GM18951 (cell line): ENCODE results near the gene RNU4-1.
"Not testable (repeated sequence)": the region's sequence is repeated elsewhere in the genome, so short reads cannot be mapped to it uniquely, and the experiment has no call there.

Experiments
- POLR2A ChIP-seq: IDR thresholded peaks from 4 replicates; pipeline ENCODE4 v1.6.1; 2011; ENCODE audit warnings: mild to moderate bottlenecking; ENCODE audit not compliant: insufficient read length, insufficient read depth; ENCODE audit errors: extremely low read depth
- in situ Hi-C: fragments of 300-500 bp; cut with MboI; formaldehyde crosslinking; loops from one replicate; pipeline ENCODE4 v1.12.0; 2022; ENCODE audit warnings: low sequenced_read_pairs, mixed read lengths, inconsistent platforms; ENCODE audit not compliant: unreplicated experiment

Gene RNU4-1

GRCh38 chr12:120247183-120247582, 45.9 kb downstream of the RNU4-1 start:
- in situ Hi-C loops, result no loop called here
- TF ChIP-seq POLR2A, result no peak

DNA sequence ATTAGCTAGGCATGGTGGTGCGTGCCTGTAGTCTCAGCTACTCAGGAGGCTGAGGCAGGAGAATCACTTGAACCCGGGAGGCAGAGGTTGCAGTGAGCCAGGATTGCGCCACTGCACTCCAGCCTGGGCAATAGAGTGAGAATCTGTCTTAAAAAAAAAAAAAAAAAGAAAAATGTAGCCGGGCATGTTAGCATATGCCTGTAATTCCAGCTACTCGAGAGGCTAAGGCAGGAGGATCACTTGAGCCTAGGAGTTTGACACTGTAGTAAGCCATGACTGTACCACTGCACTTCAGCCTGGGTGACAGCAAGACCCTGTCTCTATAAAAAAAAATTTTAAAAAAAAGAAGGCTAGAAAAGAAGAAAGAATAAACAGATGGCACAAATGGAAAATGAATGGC, 46.3 kb downstream of the RNU4-1 start:
- in situ Hi-C loops, result not testable (repeated sequence)
